Activated naive CD8-positive, alpha-beta T cell (primary cell): ENCODE results near the gene S100Z.
"Not testable (repeated sequence)": the region's sequence is repeated elsewhere in the genome, so short reads cannot be mapped to it uniquely, and the experiment has no call there.

Source experiments
- H3K27ac Mint-ChIP-seq: one replicate; pipeline ENCODE4 v1.8.0; 2021; ENCODE audit warnings: mixed read lengths
- H3K27me3 Mint-ChIP-seq: one replicate; pipeline ENCODE4 v1.8.0; 2021; ENCODE audit warnings: mixed read lengths
- H3K36me3 Mint-ChIP-seq: one replicate; pipeline ENCODE4 v1.8.0; 2021; ENCODE audit warnings: mixed read lengths
- H3K4me1 Mint-ChIP-seq: one replicate; pipeline ENCODE4 v1.8.0; 2021; ENCODE audit warnings: low read depth, mixed read lengths
- H3K4me3 Mint-ChIP-seq: one replicate; pipeline ENCODE4 v1.8.0; 2021; ENCODE audit warnings: mild to moderate bottlenecking, mixed read lengths
- H3K9me3 Mint-ChIP-seq: one replicate; pipeline ENCODE4 v1.8.0; 2021; ENCODE audit warnings: low read depth, mixed read lengths

The S100Z gene

DNA sequence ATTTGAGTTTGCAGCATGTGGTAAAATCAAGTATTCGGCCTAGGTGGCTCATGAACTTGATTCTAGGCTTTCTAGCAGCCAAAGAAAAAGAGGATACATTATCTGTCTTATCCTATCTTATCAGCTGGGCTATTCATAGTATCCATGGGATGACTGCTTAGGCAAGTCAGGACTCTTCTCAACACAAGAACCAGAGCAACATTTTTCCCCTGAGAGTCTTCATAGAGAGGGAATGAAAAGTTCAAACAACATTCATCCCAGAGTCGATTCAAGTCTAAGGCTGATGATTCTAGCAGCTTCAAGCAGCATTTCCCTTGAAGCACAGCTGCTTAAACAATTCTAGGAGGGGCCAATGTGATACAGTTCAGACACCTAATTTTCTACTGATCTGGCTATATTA, 3.0 kb downstream of the S100Z start:
- Mint-ChIP-seq H3K36me3 (no peaks in the 10 kb centered on the region), H3K27ac (no peak overlapping the region), H3K27me3 (no peaks in the 10 kb centered on the region), H3K9me3 (no peaks in the 10 kb centered on the region), H3K4me1 (peaks cover 43% of the 10 kb centered on the region), H3K4me3 (no peak overlapping the region)

GRCh38 chr5:76853741-76854140, 3.9 kb downstream of the S100Z start:
- H3K9me3 Mint-ChIP-seq, H3K36me3 Mint-ChIP-seq, H3K27ac Mint-ChIP-seq, H3K4me3 Mint-ChIP-seq, H3K27me3 Mint-ChIP-seq: not testable (repeated sequence)
- H3K4me1 Mint-ChIP-seq = peaks cover 43% of the 10 kb centered on the region

DNA sequence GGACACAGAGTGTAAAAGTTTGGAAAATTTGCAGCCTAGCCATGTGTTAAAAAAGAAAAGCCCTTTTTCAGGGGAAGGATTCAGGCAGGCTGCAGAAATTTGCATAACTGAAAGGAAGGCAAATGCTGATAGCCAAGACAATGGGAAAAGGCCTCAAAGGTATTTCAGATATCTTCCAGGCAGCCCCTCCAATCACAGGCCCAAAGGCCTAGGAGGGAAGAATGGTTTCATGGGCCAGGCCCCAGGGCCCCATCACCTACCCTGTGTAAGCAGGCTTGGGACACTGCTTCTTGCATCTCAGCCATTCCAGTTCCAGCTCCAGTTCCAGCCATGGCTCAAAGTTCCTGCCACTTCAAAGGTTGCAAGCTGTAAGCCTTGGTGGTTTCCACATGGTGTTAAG, 4.8 kb downstream of the S100Z start:
- Mint-ChIP-seq H3K36me3 (no peaks in the 10 kb centered on the region), H3K9me3 (no peaks in the 10 kb centered on the region), H3K27me3 (no peaks in the 10 kb centered on the region), H3K4me3 (no peak overlapping the region), H3K4me1 (peaks cover 40% of the 10 kb centered on the region), H3K27ac (peak overlapping the region; percentile 90)

- H3K4me1 Mint-ChIP-seq = peaks cover 32% of the 10 kb centered on the region
- H3K4me3 Mint-ChIP-seq = peak overlapping the region; percentile 14
- H3K9me3 Mint-ChIP-seq, H3K27me3 Mint-ChIP-seq, H3K36me3 Mint-ChIP-seq: not testable (repeated sequence)
- peak overlapping the region; percentile 90 for H3K27ac Mint-ChIP-seq
Measured at GRCh38 chr5:76855501-76855900, 5.7 kb downstream of the S100Z start.

- Mint-ChIP-seq H3K9me3 (no peaks in the 10 kb centered on the region), H3K36me3 (no peaks in the 10 kb centered on the region), H3K27me3 (no peaks in the 10 kb centered on the region), H3K4me1 (peaks cover 29% of the 10 kb centered on the region), H3K4me3 (peak overlapping the region; percentile 14), H3K27ac (peak overlapping the region; percentile 90)
Measured at GRCh38 chr5:76855961-76856360, 6.1 kb downstream of the S100Z start.

GRCh38 chr5:76856800-76857199, 7.0 kb downstream of the S100Z start:
- not testable (repeated sequence) for H3K27me3 Mint-ChIP-seq, H3K36me3 Mint-ChIP-seq, H3K9me3 Mint-ChIP-seq, H3K4me3 Mint-ChIP-seq
- Mint-ChIP-seq H3K27ac (peak overlapping the region; percentile 90), H3K4me1 (peaks cover 29% of the 10 kb centered on the region)

DNA sequence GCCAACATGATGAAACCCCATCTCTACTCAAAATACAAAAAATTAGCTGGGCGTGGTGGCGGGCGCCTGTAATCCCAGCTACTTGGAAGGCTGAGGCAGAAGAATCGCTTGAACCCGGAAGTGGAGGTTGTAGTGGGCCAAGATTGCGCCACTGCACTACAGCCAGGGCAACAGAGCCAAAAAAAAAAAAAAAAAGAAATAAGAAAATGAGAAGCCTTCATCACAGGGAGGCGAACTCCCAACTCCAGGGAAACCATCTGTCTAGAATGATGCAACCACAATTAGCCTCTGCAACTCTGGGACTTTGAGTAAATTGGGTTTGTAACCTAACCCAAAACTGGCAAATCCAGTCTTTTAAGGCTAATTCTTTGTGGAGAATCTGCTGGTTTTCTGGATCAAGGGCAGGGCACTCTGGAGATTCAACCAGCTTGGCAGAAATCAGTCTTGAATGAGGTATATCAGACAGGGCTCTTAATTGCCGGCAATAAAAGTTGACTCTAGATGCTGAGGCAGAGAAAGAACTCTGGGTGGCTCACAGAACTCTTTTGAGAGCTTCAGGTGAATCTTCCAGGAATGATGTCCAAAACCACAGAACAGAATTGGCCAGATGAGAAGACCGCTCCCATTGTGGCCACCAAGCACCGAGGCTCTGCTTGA, 9.9 kb downstream of the S100Z start:
- Mint-ChIP-seq H3K27ac (no peak overlapping the region), H3K4me1 (peaks cover 22% of the 10 kb centered on the region), H3K27me3 (no peaks in the 10 kb centered on the region), H3K36me3 (no peaks in the 10 kb centered on the region), H3K9me3 (no peaks in the 10 kb centered on the region), H3K4me3 (no peak overlapping the region)

GRCh38 chr5:76861612-76862011, 11.8 kb downstream of the S100Z start:
- no peak overlapping the region for H3K4me3 Mint-ChIP-seq
- H3K9me3 Mint-ChIP-seq = no peaks in the 10 kb centered on the region
- no peaks in the 10 kb centered on the region for H3K36me3 Mint-ChIP-seq

DNA sequence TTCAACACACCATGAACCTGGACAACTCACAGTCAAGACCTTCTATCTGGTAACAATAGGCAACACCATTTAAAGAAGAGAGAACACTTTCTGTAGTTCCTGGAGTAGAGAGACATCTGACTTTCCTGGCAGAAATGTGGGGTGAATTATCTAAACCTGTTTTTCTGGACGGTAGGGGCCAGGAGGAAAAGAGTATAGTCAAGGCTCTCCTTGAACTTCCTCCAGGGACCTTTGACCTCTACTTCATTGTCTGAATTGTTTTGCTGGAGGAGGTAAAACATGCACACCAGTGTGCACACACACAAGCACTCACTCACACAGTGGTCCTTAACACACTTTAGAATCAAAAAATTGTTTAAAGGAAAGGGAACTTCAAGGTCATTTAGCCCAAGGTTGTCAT, 13.2 kb downstream of the S100Z start:
- Mint-ChIP-seq H3K9me3 (no peaks in the 10 kb centered on the region), H3K4me1 (no peaks in the 10 kb centered on the region), H3K27me3 (no peaks in the 10 kb centered on the region), H3K36me3 (no peaks in the 10 kb centered on the region), H3K27ac (no peak overlapping the region), H3K4me3 (no peak overlapping the region)

More at GRCh38 chr5:76861612-76862011, 11.8 kb downstream of the S100Z start:
- H3K27ac Mint-ChIP-seq = no peak overlapping the region
- peaks cover 3% of the 10 kb centered on the region for H3K4me1 Mint-ChIP-seq
- no peaks in the 10 kb centered on the region for H3K27me3 Mint-ChIP-seq

- Mint-ChIP-seq H3K4me3 (no peak overlapping the region), H3K27ac (no peak overlapping the region), H3K9me3 (no peaks in the 10 kb centered on the region), H3K36me3 (no peaks in the 10 kb centered on the region), H3K27me3 (no peaks in the 10 kb centered on the region), H3K4me1 (no peaks in the 10 kb centered on the region)
Measured at GRCh38 chr5:76866503-76866902, 16.7 kb downstream of the S100Z start.

GRCh38 chr5:76867038-76867437, 17.2 kb downstream of the S100Z start:
- no peaks in the 10 kb centered on the region for H3K9me3 Mint-ChIP-seq
- H3K27me3 Mint-ChIP-seq = no peaks in the 10 kb centered on the region
- H3K4me3 Mint-ChIP-seq = no peak overlapping the region
- H3K36me3 Mint-ChIP-seq = no peaks in the 10 kb centered on the region
- no peaks in the 10 kb centered on the region for H3K4me1 Mint-ChIP-seq
- H3K27ac Mint-ChIP-seq = no peak overlapping the region

DNA sequence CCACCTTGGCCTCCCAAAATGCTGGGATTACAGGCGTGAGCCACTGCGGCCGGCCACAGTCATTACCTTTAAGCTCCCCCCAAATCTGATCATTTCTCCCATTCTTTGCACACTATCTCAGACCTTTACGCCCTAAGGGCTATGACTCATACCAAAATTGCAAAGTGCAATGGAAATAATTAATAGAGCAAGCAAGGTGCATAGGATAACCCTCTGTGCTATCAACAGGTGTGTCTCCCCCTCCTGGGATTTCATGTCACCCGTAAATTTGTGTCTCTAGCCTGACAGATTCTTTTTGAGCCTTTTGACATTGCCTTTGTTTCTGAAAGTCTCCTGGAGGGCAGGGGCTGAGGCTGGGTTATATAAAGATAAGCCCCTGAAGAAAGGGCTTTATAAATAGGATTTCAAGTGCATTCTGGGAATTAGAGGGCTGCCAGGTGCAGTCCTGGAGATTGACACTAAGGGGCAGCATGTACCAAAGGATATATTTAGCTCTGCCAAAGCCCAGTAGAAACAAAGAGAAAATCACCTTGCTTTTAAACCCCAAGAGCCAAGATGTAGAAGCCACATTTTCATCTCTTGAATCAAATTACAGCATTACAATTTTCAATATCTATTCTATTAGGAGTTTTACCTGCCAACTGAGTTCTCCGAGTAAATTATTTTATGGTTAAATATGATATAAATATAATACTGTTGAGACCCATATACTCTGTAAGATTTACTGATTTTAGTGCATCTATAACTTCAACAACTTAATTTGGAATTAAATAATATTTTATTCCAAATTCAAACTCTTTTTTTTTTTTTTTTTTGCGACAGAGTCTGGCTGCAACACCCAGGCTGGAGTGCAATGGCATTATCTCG, 18.2 kb downstream of the S100Z start:
- no peaks in the 10 kb centered on the region for H3K4me1 Mint-ChIP-seq
- no peaks in the 10 kb centered on the region for H3K9me3 Mint-ChIP-seq
- H3K4me3 Mint-ChIP-seq = no peak overlapping the region
- no peaks in the 10 kb centered on the region for H3K36me3 Mint-ChIP-seq
- H3K27me3 Mint-ChIP-seq = no peaks in the 10 kb centered on the region
- no peak overlapping the region for H3K27ac Mint-ChIP-seq

- H3K27me3 Mint-ChIP-seq = no peaks in the 10 kb centered on the region
- H3K4me1 Mint-ChIP-seq = no peaks in the 10 kb centered on the region
- H3K9me3 Mint-ChIP-seq = no peaks in the 10 kb centered on the region
- H3K4me3 Mint-ChIP-seq = no peak overlapping the region
- H3K27ac Mint-ChIP-seq = no peak overlapping the region
- no peaks in the 10 kb centered on the region for H3K36me3 Mint-ChIP-seq
Measured at GRCh38 chr5:76870046-76870445, 20.2 kb downstream of the S100Z start.

DNA sequence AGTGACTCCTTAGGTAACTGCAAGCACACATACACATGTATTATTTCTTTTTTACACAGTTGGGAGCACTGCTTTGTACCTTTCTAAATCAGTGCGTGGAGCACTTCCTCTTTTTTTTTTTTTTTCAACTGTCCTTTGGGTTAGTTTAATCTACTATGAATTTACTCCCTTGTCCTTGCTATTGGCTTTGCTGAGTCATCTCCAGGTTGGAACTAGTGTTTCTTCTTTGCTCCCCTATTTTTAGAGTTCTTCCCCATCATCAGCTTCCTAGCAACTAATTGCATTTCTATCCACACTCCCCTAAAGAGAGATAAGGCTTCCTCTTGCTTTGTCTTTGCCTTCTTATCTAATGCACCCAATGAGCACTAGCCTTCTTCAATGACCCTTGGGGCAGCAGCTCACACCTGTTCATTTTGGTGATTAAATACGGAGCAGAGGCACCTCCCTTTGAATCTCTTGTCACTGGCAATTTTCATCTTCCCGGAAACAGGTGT, 24.3 kb downstream of the S100Z start:
- Mint-ChIP-seq H3K36me3 (no peaks in the 10 kb centered on the region), H3K9me3 (no peaks in the 10 kb centered on the region), H3K4me1 (no peaks in the 10 kb centered on the region), H3K27me3 (no peaks in the 10 kb centered on the region), H3K4me3 (no peak overlapping the region), H3K27ac (no peak overlapping the region)

DNA sequence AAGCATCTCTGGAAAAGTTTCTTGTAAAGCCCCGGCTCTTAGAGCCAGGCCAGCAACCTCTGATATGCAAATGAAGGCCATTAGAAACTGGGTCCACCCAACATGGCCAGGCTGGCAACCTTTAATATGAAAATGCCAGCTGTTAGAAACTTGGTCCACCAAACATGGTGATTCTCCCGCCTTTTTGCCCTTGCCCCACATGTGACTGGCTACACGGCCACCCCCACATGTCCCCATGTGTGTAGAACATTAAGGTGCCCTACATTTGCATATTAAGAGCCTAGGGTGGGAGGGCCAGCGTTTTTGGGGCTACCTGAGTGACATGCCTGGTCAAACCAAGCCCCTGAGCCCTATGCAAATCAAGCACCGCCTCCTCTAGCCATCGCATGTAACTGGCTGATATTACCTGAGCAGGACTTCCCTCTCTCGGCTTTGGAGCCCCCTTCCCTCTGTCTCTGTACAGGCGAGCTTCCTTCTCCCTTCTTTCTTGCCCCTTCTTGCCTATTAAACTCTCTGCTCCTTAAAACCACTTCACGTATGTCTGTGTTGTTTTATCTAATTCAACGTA, 39.0 kb downstream of the S100Z start:
- Mint-ChIP-seq H3K27me3 (peaks cover 2% of the 10 kb centered on the region), H3K4me3 (no peak overlapping the region), H3K9me3 (no peaks in the 10 kb centered on the region), H3K4me1 (no peaks in the 10 kb centered on the region), H3K36me3 (no peaks in the 10 kb centered on the region), H3K27ac (no peak overlapping the region)
